Measurements from ENCODE around the gene CAMTA1.

The CAMTA1 gene

GRCh38 chr1:7002728-7003127 lies 217.5 kb downstream of the CAMTA1 start:
- DNase-seq (ENCODE audit: low read depth in 2 of 2): no peak

GRCh38 chr1:7003676-7004075 lies 218.4 kb downstream of the CAMTA1 start:
- DNase-seq (ENCODE audit: low read depth in 2 of 2): no peak

GRCh38 chr1:7004181-7004580 lies 218.9 kb downstream of the CAMTA1 start:
- DNase-seq (ENCODE audit: low read depth in 2 of 2): no peak

- no peak for DNase-seq (ENCODE audit: low read depth in 2 of 2)
These were observed 220.5 kb downstream of the CAMTA1 start for GRCh38 chr1:7005762-7006161.

GRCh38 chr1:7006996-7007871 lies 222.0 kb downstream of the CAMTA1 start:
- no peak for DNase-seq (ENCODE audit: low read depth in 2 of 2)

- no peak for DNase-seq (ENCODE audit: low read depth in 2 of 2)
These were observed 222.6 kb downstream of the CAMTA1 start for GRCh38 chr1:7007902-7008301.

GRCh38 chr1:7008331-7008730 lies 223.1 kb downstream of the CAMTA1 start:
- DNase-seq (ENCODE audit: low read depth in 2 of 2): no peak

- no peak for DNase-seq (ENCODE audit: low read depth in 2 of 2)
These were observed 223.9 kb downstream of the CAMTA1 start for GRCh38 chr1:7008975-7009740.

GRCh38 chr1:7009741-7010525 lies 224.7 kb downstream of the CAMTA1 start:
- DNase-seq (ENCODE audit: low read depth in 2 of 2): no peak

GRCh38 chr1:7010534-7011200 lies 225.4 kb downstream of the CAMTA1 start:
- no peak for DNase-seq (ENCODE audit: low read depth in 2 of 2)

- DNase-seq (ENCODE audit: low read depth in 2 of 2): no peak
These were observed 226.6 kb downstream of the CAMTA1 start for GRCh38 chr1:7011826-7012225.

- no peak for DNase-seq (ENCODE audit: low read depth in 2 of 2)
These were observed 227.2 kb downstream of the CAMTA1 start for GRCh38 chr1:7012461-7012924.

- DNase-seq (ENCODE audit: low read depth in 2 of 2): no peak
These were observed 228.8 kb downstream of the CAMTA1 start for GRCh38 chr1:7013833-7014639.

GRCh38 chr1:7014640-7014930 lies 229.3 kb downstream of the CAMTA1 start:
- no peak for DNase-seq (ENCODE audit: low read depth in 2 of 2)

- no peak for DNase-seq (ENCODE audit: low read depth in 2 of 2)
These were observed 229.8 kb downstream of the CAMTA1 start for GRCh38 chr1:7015022-7015421.

- DNase-seq (ENCODE audit: low read depth in 2 of 2): no peak
These were observed 233.1 kb downstream of the CAMTA1 start for GRCh38 chr1:7018351-7018750.

- no peak for DNase-seq (ENCODE audit: low read depth in 2 of 2)
These were observed 233.6 kb downstream of the CAMTA1 start for GRCh38 chr1:7018826-7019225.

GRCh38 chr1:7019510-7019909 lies 234.3 kb downstream of the CAMTA1 start:
- no peak for DNase-seq (ENCODE audit: low read depth in 2 of 2)

- DNase-seq (ENCODE audit: low read depth in 2 of 2): no peak
These were observed 236.8 kb downstream of the CAMTA1 start for GRCh38 chr1:7022058-7022457.

- no peak for DNase-seq (ENCODE audit: low read depth in 2 of 2)
These were observed 239.8 kb downstream of the CAMTA1 start for GRCh38 chr1:7025013-7025412.

GRCh38 chr1:7026169-7026568 lies 240.9 kb downstream of the CAMTA1 start:
- no peak for DNase-seq (ENCODE audit: low read depth in 2 of 2)
